DMS 273 (cell line): ENCODE data around the gene CKMT1B.
"Not testable (repeated sequence)": the region's sequence is repeated elsewhere in the genome, so short reads cannot be mapped to it uniquely, and the experiment has no call there.

Experiments used
- DNase-seq: peaks from one replicate; lab custom pipeline; 2025; ENCODE audit not compliant: unreplicated experiment; lab: John Stamatoyannopoulos, UW

The CKMT1B gene

GRCh38 chr15:43626937-43627336 is 33.1 kb downstream of the CKMT1B start:
- not testable (repeated sequence) for DNase-seq

- DNase-seq, result not testable (repeated sequence)
Observed at GRCh38 chr15:43638464-43639204, 44.8 kb downstream of the CKMT1B start.
